ENCODE results near the gene IL1RAP.

IL1RAP gene

GRCh38 chr3:190680691-190681090 lies 166.8 kb downstream of the IL1RAP start:
- DNase-seq, result no peak

GRCh38 chr3:190684776-190685175 lies 170.9 kb downstream of the IL1RAP start:
- no peak for DNase-seq

DNA sequence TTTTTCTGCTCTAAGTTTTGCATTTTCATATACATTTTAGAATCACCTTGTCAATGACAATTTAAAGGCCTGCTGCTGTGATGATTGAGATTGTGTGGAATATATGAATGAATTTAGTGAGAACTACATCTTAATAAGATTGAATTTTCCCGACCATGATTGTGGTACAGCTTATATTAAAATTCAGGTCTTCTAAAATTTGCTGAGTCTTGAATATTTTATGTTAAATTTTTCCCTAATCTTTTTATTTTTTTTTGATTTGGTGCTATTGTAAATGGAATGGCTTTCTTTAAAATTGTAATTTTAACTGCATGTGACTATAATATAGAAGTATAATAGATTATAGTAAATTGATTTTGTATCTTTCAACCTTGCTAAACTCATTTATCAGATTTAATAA lies 172.1 kb downstream of the IL1RAP start:
- DNase-seq, result no peak

GRCh38 chr3:190690246-190690645 lies 176.4 kb downstream of the IL1RAP start:
- no peak for DNase-seq

GRCh38 chr3:190692256-190692655 lies 178.4 kb downstream of the IL1RAP start:
- no peak for DNase-seq

DNA sequence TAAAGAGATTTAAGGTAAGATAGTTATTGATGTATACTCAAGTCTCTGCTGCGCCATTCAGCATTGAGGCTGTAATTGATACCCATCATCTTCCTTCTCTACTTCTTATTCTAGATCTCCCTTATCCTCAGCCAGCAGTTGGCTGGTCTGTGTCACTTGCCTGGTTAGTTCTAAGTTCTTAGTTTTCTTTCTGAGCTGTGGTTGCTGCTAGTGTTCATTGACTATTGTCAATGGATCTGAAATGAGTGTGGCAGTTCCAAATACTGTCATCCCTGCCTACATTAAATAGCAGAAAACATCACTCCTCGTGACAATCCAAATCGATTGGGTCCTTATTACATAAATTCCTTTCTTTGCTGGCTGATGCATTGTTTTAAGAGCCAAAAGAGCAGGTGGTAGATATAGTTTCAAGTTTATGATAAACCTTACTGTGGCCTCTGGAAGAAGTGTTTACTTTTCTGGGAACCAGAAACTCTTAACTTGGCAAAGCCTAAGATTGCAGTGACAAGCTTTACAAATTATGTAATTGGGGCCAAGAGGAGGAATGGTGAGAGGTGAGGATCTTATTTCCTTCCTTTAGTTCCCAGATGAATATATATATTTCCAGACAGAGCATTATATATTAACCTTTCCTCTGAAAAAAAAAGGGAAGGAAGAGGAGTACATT lies 180.6 kb downstream of the IL1RAP start:
- DNase-seq, result no peak

DNA sequence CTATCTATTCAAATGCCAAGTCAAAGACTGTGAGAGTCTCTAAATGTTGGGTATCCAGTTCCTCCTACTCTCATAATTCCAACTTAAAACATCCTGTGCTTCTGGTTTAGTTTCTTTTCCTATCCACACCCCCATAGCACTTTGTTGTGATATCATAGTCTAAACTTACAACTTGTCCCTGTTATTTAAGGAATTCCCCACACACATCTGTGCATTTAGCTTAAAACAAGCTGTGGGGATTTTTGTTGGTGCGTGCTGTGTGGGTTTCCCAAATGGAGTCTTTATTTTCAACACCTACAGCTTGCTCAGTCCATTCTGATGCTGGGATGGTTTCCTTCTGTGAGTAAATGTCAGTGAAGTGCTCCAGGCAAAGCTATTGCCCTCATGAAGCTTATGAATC lies 181.3 kb downstream of the IL1RAP start:
- no peak for DNase-seq

DNA sequence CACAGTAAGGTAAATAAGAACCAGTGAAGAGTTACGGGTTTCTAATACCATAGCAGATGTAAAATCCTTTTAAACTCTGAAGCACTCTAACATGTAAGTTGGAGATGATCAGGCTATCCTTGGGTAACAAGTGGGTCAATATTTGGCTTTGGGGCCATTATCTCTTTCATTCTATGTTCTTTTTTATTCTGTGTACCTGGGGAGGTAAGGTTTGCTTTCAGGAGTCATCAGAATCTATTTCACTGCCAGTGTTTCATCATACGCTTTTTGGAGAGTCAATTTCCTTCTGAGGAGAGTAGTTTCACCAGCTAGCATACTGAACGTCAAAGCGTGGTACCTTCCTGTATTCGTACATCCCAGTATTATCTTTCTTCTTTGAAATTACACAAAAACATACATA lies 182.1 kb downstream of the IL1RAP start:
- no peak for DNase-seq

DNA sequence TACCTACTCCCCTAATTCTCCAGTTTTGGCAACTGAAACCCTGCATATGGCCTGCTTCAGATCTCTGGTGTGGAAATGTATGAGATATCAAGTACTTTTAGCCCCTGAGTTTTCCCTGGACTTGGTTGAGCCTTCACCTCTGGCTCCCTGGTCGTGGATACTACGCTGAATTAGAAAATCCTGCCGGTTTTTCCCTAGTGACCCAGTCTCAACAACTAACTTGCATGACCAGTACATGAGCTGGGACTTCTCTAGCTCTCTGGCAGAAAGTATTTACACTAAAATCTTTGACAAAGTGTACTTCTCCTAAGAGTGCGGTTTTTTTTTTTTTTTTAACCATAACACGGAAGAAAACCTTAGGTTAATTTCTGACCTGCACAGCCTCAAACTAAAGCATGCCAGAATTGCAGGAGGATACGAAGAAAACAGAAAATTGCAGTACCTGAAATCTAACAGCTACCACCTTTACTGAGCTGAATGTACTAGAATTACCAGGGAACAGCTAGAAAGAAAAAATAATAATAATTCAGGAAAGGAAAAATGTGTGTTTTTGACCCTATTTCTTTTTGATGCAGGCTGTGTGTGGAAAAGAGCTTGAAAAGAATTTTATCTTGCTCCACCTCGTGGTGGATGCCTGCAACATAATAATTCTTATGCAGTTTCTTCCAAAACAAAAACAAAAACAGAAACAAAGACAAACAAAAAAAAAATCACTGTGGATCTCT lies 183.1 kb downstream of the IL1RAP start:
- DNase-seq, result peak; percentile 24

- DNase-seq, result no peak
These were observed 183.6 kb downstream of the IL1RAP start for GRCh38 chr3:190697502-190697830.

GRCh38 chr3:190697901-190698300 lies 184.0 kb downstream of the IL1RAP start:
- peak; percentile 44 for DNase-seq

- DNase-seq, result no peak
These were observed 185.9 kb downstream of the IL1RAP start for GRCh38 chr3:190699776-190700175.

DNA sequence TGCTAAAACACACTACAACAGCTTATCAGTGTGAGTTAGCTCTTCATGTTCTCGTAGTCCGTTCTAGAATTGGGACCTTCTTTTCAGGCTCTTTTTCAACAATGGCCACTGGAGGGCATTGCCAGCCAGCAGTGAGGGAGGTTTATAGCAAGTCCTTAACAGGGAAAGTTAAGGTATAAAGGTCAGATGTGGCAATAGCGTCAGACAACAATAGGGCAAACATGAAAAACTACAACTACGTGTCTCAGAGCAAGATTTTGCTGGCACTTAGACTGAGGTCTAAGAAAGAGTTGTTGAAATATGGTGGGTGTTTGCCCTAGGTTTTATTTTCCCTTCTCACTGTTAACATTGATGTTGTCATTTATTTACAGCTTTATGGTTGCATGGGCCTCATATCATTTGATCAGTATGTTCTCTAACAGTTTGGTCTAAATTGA lies 187.2 kb downstream of the IL1RAP start:
- DNase-seq, result peak; percentile 61

DNA sequence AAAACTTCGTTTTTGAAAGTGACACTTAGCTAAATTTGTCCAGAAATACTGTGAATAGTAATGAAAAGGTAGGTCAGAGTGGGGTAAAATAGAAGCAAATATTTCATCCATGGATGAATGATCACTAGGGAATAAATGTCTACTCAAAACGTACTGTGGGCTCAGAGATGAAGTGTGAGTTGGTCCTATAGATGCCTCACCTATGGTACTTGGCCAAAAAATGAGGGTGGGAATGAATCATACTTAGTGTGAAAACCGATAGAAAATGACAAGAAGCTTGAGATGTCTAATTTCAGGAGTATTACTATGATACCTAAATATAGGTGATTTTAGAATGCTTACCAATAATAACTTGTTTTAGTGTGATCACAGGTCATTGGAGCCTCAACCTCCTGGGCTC lies 192.7 kb downstream of the IL1RAP start:
- DNase-seq, result no peak

All from amniotic stem cell (primary cell).